ENCODE results near the gene DNAI4. TPM values are rescaled to one million over a fixed set of nuclear protein-coding genes. Genes with fewer than 3 reads are reported as not detected.
A peak's percentile ranks its signal among the peaks of the same experiment; 100 is the strongest.

DNAI4 gene
- total and polyA plus RNA-seq, 2 experiments from 2014 or later: 0.90 to 3.8 TPM

DNA sequence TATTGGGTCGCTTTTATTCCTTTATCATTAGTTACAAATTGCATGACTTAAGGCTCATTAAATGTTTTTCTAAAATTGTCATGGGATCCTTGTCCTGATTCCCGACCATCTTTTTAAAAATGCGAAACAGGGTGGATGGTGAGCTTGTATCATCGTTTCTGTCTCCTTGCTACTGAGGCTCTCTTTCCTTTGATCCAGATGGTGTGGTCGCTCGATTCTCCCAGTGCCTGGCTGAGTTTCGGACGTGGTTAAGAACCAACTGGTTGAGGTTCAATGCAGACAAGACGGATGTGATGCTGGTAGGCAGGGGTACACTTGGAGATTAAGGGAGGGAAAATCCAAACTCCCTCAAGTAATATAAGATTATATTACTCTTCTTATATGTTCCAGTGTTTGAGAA, 1.3 kb upstream of the DNAI4 start:
- Histone ChIP-seq H3F3A (replicated peaks; ENCODE audit: low read depth) (peaks cover 7% of the 10 kb centered on the region; the same call in 1 of the 2 replicates), H4K20me1 (replicated peaks; ENCODE audit: insufficient read depth) (peaks cover 5% of the 10 kb centered on the region; the same call in 1 of the 2 replicates), H3K36me3 (ENCODE audit: insufficient read depth) (no peaks in the 10 kb centered on the region), H3K79me2 (replicated peaks; ENCODE audit: insufficient read depth) (peaks cover 57% of the 10 kb centered on the region), H3K9me2 (ENCODE audit: insufficient read depth) (no peaks in the 10 kb centered on the region), H3K4me1 (ENCODE audit: insufficient read depth) (peaks cover 22% of the 10 kb centered on the region), H3K27me3 (ENCODE audit: insufficient read depth) (no peaks in the 10 kb centered on the region), H3K27ac (ENCODE audit: low read depth) (peak overlapping the region; percentile 97), H3K4me2 (peak overlapping the region; percentile 89), H2AFZ (peak overlapping the region; percentile 60), H3K4me3 (peak overlapping the region; percentile 84)
- peak overlapping the region; percentile 97 for H3K27ac Mint-ChIP-seq
- peaks cover 8% of the 10 kb centered on the region for H3K27me3 Mint-ChIP-seq (ENCODE audit: insufficient read depth, low read depth, poor library complexity)
- no peak for TF ChIP-seq NANOG (IDR thresholded peaks at IDR 0.05; ENCODE audit: borderline replicate concordance)
- TF ChIP-seq ZNF114 (CRISPR knock-in tag; IDR thresholded peaks at IDR 0.05): no peak
- TF ChIP-seq ZNF462 (CRISPR knock-in tag; IDR thresholded peaks at IDR 0.05): no peak
- TF ChIP-seq, protein P1, sequence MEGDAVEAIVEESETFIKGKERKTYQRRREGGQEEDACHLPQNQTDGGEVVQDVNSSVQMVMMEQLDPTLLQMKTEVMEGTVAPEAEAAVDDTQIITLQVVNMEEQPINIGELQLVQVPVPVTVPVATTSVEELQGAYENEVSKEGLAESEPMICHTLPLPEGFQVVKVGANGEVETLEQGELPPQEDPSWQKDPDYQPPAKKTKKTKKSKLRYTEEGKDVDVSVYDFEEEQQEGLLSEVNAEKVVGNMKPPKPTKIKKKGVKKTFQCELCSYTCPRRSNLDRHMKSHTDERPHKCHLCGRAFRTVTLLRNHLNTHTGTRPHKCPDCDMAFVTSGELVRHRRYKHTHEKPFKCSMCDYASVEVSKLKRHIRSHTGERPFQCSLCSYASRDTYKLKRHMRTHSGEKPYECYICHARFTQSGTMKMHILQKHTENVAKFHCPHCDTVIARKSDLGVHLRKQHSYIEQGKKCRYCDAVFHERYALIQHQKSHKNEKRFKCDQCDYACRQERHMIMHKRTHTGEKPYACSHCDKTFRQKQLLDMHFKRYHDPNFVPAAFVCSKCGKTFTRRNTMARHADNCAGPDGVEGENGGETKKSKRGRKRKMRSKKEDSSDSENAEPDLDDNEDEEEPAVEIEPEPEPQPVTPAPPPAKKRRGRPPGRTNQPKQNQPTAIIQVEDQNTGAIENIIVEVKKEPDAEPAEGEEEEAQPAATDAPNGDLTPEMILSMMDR (conservative IDR thresholded peaks at IDR 0.05; ENCODE audit: low read depth in 2 of 2): no peak
- no peak for TF ChIP-seq ETS1 (IDR thresholded peaks at IDR 0.05)
- TF ChIP-seq ZNF331 (CRISPR knock-in tag; IDR thresholded peaks at IDR 0.05; ENCODE audit: low read depth): no peak
- no peak for TF ChIP-seq CREB1 (CRISPR knock-in tag; IDR thresholded peaks at IDR 0.05; ENCODE audit: low read depth)
- TF ChIP-seq POLR2AphosphoS5 (IDR thresholded peaks at IDR 0.05; ENCODE audit: low read depth): no peak
- TF ChIP-seq JUNB (IDR thresholded peaks at IDR 0.05; ENCODE audit: unreplicated experiment): no peak
- TF ChIP-seq REST (IDR thresholded peaks at IDR 0.05; ENCODE audit: unreplicated experiment): no peak
- no peak for TF ChIP-seq STAT1 (IDR thresholded peaks at IDR 0.05; ENCODE audit: unreplicated experiment)
- TF ChIP-seq EZH2phosphoT487 (IDR thresholded peaks at IDR 0.05; ENCODE audit: unreplicated experiment): no peak
- no peak for TF ChIP-seq EZH2 (IDR thresholded peaks at IDR 0.05; ENCODE audit: low read depth, unreplicated experiment)
- peaks cover under 1% of the 10 kb centered on the region; the same call in 1 of the 3 replicates for H3K36me3 Mint-ChIP-seq (ENCODE audit: low read depth)
- no peaks in the 10 kb centered on the region for H3K9me3 Mint-ChIP-seq
- peak; percentile 38 for DNase-seq (ENCODE audit: low spot score)
- H3K4me3 Mint-ChIP-seq: peak overlapping the region; percentile 85
- peaks cover 20% of the 10 kb centered on the region for H3K4me1 Mint-ChIP-seq
- ATAC-seq: no peak
